Mammary epithelial cell (primary cell): ENCODE results near the gene IGSF23.

Source experiments
- CTCF ChIP-seq, 2 donors: IDR thresholded peaks in 1 of 2; conservative IDR thresholded peaks in 1 of 2; 2 replicates each; pipeline ENCODE4 v1.5.1; 2011 to 2012; ENCODE audit warnings: inconsistent platforms in 2 of 2, low read length in 2 of 2, mild to moderate bottlenecking in 2 of 2, control low read depth in 1 of 2, low read depth in 1 of 2; ENCODE audit not compliant: insufficient read depth in 1 of 2; ENCODE audit errors: extremely low read depth in 1 of 2
- EZH2 ChIP-seq: IDR thresholded peaks from 2 replicates; pipeline ENCODE4 v1.6.1; 2012; ENCODE audit warnings: low read length, inconsistent platforms, borderline replicate concordance

GRCh38 chr19:44664976-44665375, 51.6 kb downstream of the IGSF23 start:
- TF ChIP-seq CTCF (conservative IDR thresholded peaks at IDR 0.05 in 1 of 2, IDR thresholded peaks at IDR 0.05 in 1 of 2; ENCODE audit: extremely low read depth in 1 of 2, insufficient read depth in 1 of 2, low read depth in 1 of 2, low read length in 2 of 2): no peak
- TF ChIP-seq EZH2: no peak
